Duodenal mucosa (tissue), 2 donors: ENCODE results near the gene CFAP61.

ENCODE experiments used
- H3K27ac ChIP-seq: one replicate; pipeline ENCODE4 v1.7.0; 2013; ENCODE audit warnings: low read depth, low read length
- H3K27me3 ChIP-seq, 2 donors: one replicate each; pipeline ENCODE4 v1.7.0; 2013; ENCODE audit warnings: low read length in 2 of 2, control low read depth in 1 of 2; ENCODE audit not compliant: insufficient read depth in 2 of 2, control insufficient read depth in 1 of 2
- H3K36me3 ChIP-seq, 2 donors: one replicate each; pipeline ENCODE4 v1.7.0; 2013; ENCODE audit warnings: low read length in 2 of 2, control low read depth in 1 of 2; ENCODE audit not compliant: insufficient read depth in 2 of 2, control insufficient read depth in 1 of 2
- H3K4me1 ChIP-seq, 2 donors: one replicate each; pipeline ENCODE4 v1.7.0; 2013; ENCODE audit warnings: low read length in 2 of 2, control low read depth in 1 of 2; ENCODE audit not compliant: insufficient read depth in 2 of 2, control insufficient read depth in 1 of 2
- H3K4me3 ChIP-seq, 2 donors: one replicate each; pipeline ENCODE4 v1.7.0; 2013; ENCODE audit warnings: low read length in 2 of 2, low read depth in 1 of 2
- H3K9ac ChIP-seq, 2 donors: one replicate each; pipeline ENCODE4 v1.7.0; 2013; ENCODE audit warnings: low read length in 2 of 2, low read depth in 1 of 2
- H3K9me3 ChIP-seq, 2 donors: one replicate each; pipeline ENCODE4 v1.7.0; 2013; ENCODE audit warnings: low read length in 2 of 2, control low read depth in 1 of 2; ENCODE audit not compliant: control insufficient read depth in 1 of 2

CFAP61 gene

GRCh38 chr20:20031790-20032189, 20.5 kb upstream of the CFAP61 start:
- Histone ChIP-seq H3K36me3 (peaks cover 28 to 48% of the 10 kb centered on the region in 2 donors), H3K9me3 (no peaks in the 10 kb centered on the region)

GRCh38 chr20:20034486-20034885, 17.8 kb upstream of the CFAP61 start:
- Histone ChIP-seq H3K27ac (no peak overlapping the region), H3K27me3 (no peaks in the 10 kb centered on the region), H3K9ac (no peak overlapping the region), H3K36me3 (peaks cover 48 to 69% of the 10 kb centered on the region in 2 donors), H3K4me3 (no peak overlapping the region), H3K9me3 (no peaks in the 10 kb centered on the region), H3K4me1 (no peaks in the 10 kb centered on the region)

More at GRCh38 chr20:20031790-20032189, 20.5 kb upstream of the CFAP61 start:
- no peak overlapping the region for H3K4me3 ChIP-seq
- no peaks in the 10 kb centered on the region for H3K27me3 ChIP-seq
- no peak overlapping the region for H3K9ac ChIP-seq
- no peaks in the 10 kb centered on the region for H3K4me1 ChIP-seq
- H3K27ac ChIP-seq = no peak overlapping the region

GRCh38 chr20:20036756-20037155, 15.6 kb upstream of the CFAP61 start:
- no peaks in the 10 kb centered on the region for H3K27me3 ChIP-seq
- no peaks in the 10 kb centered on the region for H3K9me3 ChIP-seq
- no peak overlapping the region for H3K9ac ChIP-seq
- no peaks in the 10 kb centered on the region for H3K4me1 ChIP-seq
- no peak overlapping the region for H3K27ac ChIP-seq
- H3K36me3 ChIP-seq = peaks cover 66 to 85% of the 10 kb centered on the region in 2 donors
- H3K4me3 ChIP-seq = no peak overlapping the region

GRCh38 chr20:20037960-20038359, 14.4 kb upstream of the CFAP61 start:
- Histone ChIP-seq H3K27me3 (no peaks in the 10 kb centered on the region), H3K4me3 (no peak overlapping the region), H3K9ac (no peak overlapping the region), H3K9me3 (no peaks in the 10 kb centered on the region), H3K4me1 (no peaks in the 10 kb centered on the region), H3K36me3 (peaks cover 71 to 90% of the 10 kb centered on the region in 2 donors), H3K27ac (no peak overlapping the region)

GRCh38 chr20:20038586-20038985, 13.7 kb upstream of the CFAP61 start:
- Histone ChIP-seq H3K4me1 (no peaks in the 10 kb centered on the region), H3K4me3 (no peak overlapping the region), H3K9ac (no peak overlapping the region), H3K36me3 (peaks cover 70 to 93% of the 10 kb centered on the region in 2 donors), H3K27me3 (no peaks in the 10 kb centered on the region), H3K9me3 (no peaks in the 10 kb centered on the region), H3K27ac (no peak overlapping the region)

- Histone ChIP-seq H3K27ac (no peak overlapping the region), H3K27me3 (no peaks in the 10 kb centered on the region), H3K9ac (no peak overlapping the region), H3K9me3 (no peaks in the 10 kb centered on the region), H3K36me3 (peaks cover 72 to 100% of the 10 kb centered on the region in 2 donors), H3K4me1 (no peaks in the 10 kb centered on the region), H3K4me3 (no peak overlapping the region)
Measured at GRCh38 chr20:20039752-20040387, 12.5 kb upstream of the CFAP61 start.

- peaks cover 22 to 36% of the 10 kb centered on the region in 2 donors for H3K36me3 ChIP-seq
- peak overlapping the region; percentile 84 for H3K27ac ChIP-seq
- H3K4me1 ChIP-seq = peaks cover 9 to 11% of the 10 kb centered on the region in 2 donors
- H3K9me3 ChIP-seq = no peaks in the 10 kb centered on the region
- H3K9ac ChIP-seq = peak overlapping the region; percentile 92 to 93
- peaks cover 0 to 4% of the 10 kb centered on the region in 2 donors for H3K27me3 ChIP-seq
- peak overlapping the region; percentile 98 to 100 for H3K4me3 ChIP-seq
Measured at GRCh38 chr20:20051767-20052073, 612 bp upstream of the CFAP61 start.

GRCh38 chr20:20060234-20060998, 8.1 kb downstream of the CFAP61 start:
- no peak overlapping the region for H3K27ac ChIP-seq
- no peak overlapping the region for H3K4me3 ChIP-seq
- H3K9ac ChIP-seq = no peak overlapping the region
- H3K9me3 ChIP-seq = no peaks in the 10 kb centered on the region
- H3K4me1 ChIP-seq = no peaks in the 10 kb centered on the region
- H3K36me3 ChIP-seq = no peaks in the 10 kb centered on the region
- H3K27me3 ChIP-seq = peaks cover 0 to 4% of the 10 kb centered on the region in 2 donors

GRCh38 chr20:20063941-20064702, 11.8 kb downstream of the CFAP61 start:
- Histone ChIP-seq H3K4me3 (no peak overlapping the region), H3K36me3 (no peaks in the 10 kb centered on the region), H3K9ac (no peak overlapping the region), H3K27me3 (no peaks in the 10 kb centered on the region), H3K27ac (no peak overlapping the region), H3K4me1 (no peaks in the 10 kb centered on the region), H3K9me3 (no peaks in the 10 kb centered on the region)

- H3K27ac ChIP-seq = no peak overlapping the region
- no peaks in the 10 kb centered on the region for H3K27me3 ChIP-seq
- no peak overlapping the region for H3K9ac ChIP-seq
- H3K4me1 ChIP-seq = no peaks in the 10 kb centered on the region
- H3K4me3 ChIP-seq = no peak overlapping the region
- no peaks in the 10 kb centered on the region for H3K9me3 ChIP-seq
- H3K36me3 ChIP-seq = no peaks in the 10 kb centered on the region
Measured at GRCh38 chr20:20065361-20065760, 13.0 kb downstream of the CFAP61 start.
